ENCODE results near the gene CA9. TPM values are rescaled to one million over a fixed set of nuclear protein-coding genes. Genes with fewer than 3 reads are reported as not detected.

Gene CA9
- total RNA-seq, 2 experiments from 2014 or later = 0.21 to 0.85 TPM

DNA sequence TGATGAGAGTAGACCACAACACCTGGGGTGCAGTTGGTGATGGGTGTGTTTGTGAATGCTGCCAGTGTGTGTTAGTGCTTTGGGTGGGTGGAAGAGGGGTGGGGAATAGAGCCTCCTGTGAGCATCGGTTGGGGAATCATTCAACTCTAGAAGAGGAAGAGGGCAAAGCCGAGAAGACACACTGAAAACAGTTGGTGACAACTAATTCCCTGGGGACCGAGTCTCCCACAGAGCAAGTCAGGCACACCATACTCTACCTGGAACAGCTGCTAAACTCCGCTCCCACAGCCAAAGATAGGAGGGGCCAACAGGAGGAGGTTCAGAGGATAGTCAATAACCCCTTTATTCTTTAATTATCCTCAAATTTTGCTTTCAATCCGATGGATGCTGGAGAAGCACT is 7.2 kb upstream of the CA9 start:
- CTCF ChIA-PET = interaction anchor here (1.3 to 14.2 kb wide), 5 partner anchors 9 to 54 kb away, joined by 4 to 208 read pairs (median 25); partner anchors contain the start of genes CCDC107, CD72, RMRP and SIT1
- ATAC-seq = no peak

DNA sequence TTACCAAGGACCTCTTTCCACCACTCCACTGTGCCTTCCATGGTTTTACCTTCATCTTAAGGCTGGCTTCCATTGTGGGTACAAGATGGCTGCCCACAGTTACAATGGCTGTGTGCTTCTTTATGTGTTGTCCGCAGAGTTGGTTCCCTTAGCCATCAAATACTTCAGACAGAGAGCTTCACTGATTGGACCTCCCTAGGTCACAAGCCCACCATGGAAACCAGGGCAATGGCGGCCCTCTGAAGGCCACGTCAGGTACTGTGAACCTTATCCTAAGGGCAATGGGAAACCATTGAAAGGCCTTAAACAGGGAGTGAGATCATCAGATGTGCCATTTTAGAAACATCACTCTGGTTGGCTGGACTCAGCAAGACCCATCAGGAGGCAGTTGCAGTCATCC is 5.8 kb upstream of the CA9 start:
- CTCF ChIA-PET = interaction anchor here (1.2 to 14.2 kb wide), 3 partner anchors 20 to 64 kb away, joined by 4 to 208 read pairs (median 58); partner anchors contain the start of gene SIT1
- Mint-ChIP-seq H3K4me3 (no peak overlapping the region), H3K4me1 (peaks cover 31% of the 10 kb centered on the region), H3K9me3 (ENCODE audit: low read depth) (no peaks in the 10 kb centered on the region), H3K36me3 (peaks cover 6% of the 10 kb centered on the region), H3K27ac (no peak overlapping the region), H3K27me3 (no peaks in the 10 kb centered on the region)
- DNase-seq (no peak), ATAC-seq (no peak)

More for the DNA sequence above, 7.2 kb upstream of the CA9 start:
- Mint-ChIP-seq H3K9me3 (ENCODE audit: low read depth) (no peaks in the 10 kb centered on the region), H3K4me3 (no peak overlapping the region), H3K36me3 (peaks cover 14% of the 10 kb centered on the region), H3K4me1 (peaks cover 45% of the 10 kb centered on the region), H3K27ac (no peak overlapping the region), H3K27me3 (no peaks in the 10 kb centered on the region)
- no peak for DNase-seq

DNA sequence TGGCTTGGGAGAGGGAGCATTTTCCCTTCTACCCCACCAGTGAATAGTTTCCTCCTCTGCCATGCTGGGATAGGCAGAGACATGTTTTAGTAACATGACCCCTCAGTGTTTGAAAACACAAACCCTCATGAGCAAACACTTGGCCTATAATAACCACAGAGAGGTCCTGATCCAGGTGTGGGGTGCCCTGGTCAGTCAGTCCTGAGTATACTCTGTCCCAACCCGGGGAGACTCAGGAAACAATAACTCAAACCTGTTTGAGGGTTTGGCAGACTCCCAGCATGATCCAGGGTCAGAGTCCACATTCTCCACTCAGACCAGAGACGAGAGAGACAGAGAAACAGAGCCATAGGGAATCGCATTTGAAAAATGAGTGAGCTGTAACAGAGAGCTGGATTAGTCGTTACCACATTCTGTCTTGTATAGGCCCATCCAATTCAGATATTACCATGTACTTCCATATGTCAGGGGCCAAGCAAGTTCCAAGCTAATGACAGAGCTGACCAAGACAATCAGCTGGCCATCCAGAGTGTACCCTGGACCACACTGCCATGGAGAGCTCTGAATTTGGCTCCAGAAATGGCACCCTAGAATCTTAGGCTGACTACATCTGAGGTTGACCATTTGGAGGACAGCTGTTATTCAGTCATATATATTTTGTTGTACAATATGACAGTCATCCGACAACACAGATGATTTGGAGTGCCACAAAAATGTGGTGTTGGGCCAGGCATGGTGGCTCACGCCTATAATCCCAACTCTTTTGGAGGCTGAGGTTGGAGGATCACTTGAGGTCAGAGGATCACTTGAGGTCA is 4.2 kb upstream of the CA9 start:
- Mint-ChIP-seq H3K27me3 (peaks cover 10% of the 10 kb centered on the region), H3K27ac (no peak overlapping the region), H3K4me3 (no peak overlapping the region), H3K36me3 (peaks cover 3% of the 10 kb centered on the region), H3K9me3 (ENCODE audit: low read depth) (no peaks in the 10 kb centered on the region), H3K4me1 (peaks cover 18% of the 10 kb centered on the region)
- no peak for ATAC-seq
- DNase-seq = no peak
- CTCF ChIA-PET = interaction anchor here (0.7 to 3.5 kb wide), 4 partner anchors 11 to 66 kb away, joined by 3 to 13 read pairs (median 8); partner anchors contain the start of genes CCDC107 and RMRP

DNA sequence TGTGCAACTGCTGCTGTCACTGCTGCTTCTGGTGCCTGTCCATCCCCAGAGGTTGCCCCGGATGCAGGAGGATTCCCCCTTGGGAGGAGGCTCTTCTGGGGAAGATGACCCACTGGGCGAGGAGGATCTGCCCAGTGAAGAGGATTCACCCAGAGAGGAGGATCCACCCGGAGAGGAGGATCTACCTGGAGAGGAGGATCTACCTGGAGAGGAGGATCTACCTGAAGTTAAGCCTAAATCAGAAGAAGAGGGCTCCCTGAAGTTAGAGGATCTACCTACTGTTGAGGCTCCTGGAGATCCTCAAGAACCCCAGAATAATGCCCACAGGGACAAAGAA is 265 bp downstream of the CA9 start:
- Mint-ChIP-seq H3K4me1 (peaks cover 9% of the 10 kb centered on the region), H3K27ac (no peak overlapping the region), H3K4me3 (peak overlapping the region; percentile 1), H3K36me3 (peaks cover 3% of the 10 kb centered on the region), H3K27me3 (peaks cover 27% of the 10 kb centered on the region), H3K9me3 (ENCODE audit: low read depth) (no peaks in the 10 kb centered on the region)
- CTCF ChIA-PET = interaction anchor here (1.4 to 2.5 kb wide), 2 partner anchors 22 kb away, joined by 8 to 13 read pairs; no protein-coding TSS in a partner anchor
- DNase-seq (no peak), ATAC-seq (no peak)

DNA sequence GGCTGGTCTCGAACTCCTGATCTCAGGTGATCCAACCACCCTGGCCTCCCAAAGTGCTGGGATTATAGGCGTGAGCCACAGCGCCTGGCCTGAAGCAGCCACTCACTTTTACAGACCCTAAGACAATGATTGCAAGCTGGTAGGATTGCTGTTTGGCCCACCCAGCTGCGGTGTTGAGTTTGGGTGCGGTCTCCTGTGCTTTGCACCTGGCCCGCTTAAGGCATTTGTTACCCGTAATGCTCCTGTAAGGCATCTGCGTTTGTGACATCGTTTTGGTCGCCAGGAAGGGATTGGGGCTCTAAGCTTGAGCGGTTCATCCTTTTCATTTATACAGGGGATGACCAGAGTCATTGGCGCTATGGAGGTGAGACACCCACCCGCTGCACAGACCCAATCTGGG is 1.5 kb downstream of the CA9 start:
- Mint-ChIP-seq H3K27me3 (peaks cover 27% of the 10 kb centered on the region), H3K4me1 (peaks cover 9% of the 10 kb centered on the region), H3K4me3 (no peak overlapping the region), H3K27ac (no peak overlapping the region), H3K9me3 (ENCODE audit: low read depth) (no peaks in the 10 kb centered on the region), H3K36me3 (peaks cover 3% of the 10 kb centered on the region)
- DNase-seq (no peak), ATAC-seq (no peak)
- CTCF ChIA-PET = interaction anchor here (1.2 to 2.5 kb wide), 3 partner anchors 17 to 52 kb away, joined by 3 to 13 read pairs (median 4); partner anchors contain the start of genes CCDC107 and RMRP

DNA sequence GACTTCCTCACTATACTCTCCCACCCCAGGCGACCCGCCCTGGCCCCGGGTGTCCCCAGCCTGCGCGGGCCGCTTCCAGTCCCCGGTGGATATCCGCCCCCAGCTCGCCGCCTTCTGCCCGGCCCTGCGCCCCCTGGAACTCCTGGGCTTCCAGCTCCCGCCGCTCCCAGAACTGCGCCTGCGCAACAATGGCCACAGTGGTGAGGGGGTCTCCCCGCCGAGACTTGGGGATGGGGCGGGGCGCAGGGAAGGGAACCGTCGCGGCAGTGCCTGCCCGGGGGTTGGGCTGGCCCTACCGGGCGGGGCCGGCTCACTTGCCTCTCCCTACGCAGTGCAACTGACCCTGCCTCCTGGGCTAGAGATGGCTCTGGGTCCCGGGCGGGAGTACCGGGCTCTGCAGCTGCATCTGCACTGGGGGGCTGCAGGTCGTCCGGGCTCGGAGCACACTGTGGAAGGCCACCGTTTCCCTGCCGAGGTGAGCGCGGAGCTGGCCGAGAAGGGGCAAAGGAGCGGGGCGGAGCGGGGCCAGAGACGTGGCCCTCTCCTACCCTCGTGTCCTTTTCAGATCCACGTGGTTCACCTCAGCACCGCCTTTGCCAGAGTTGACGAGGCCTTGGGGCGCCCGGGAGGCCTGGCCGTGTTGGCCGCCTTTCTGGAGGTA is 2.1 kb downstream of the CA9 start:
- H3K9me3 Mint-ChIP-seq (ENCODE audit: low read depth) = no peaks in the 10 kb centered on the region
- CTCF ChIA-PET = interaction anchor here (0.9 to 2.5 kb wide), 8 partner anchors 12 to 65 kb away, joined by 3 to 13 read pairs (median 4); partner anchors contain the start of genes CCDC107 and RMRP
- peak; percentile 70 for ATAC-seq
- peak overlapping the region; percentile 43 for H3K4me3 Mint-ChIP-seq
- peak; percentile 50 for DNase-seq
- H3K4me1 Mint-ChIP-seq = peaks cover 9% of the 10 kb centered on the region
- peaks cover 3% of the 10 kb centered on the region for H3K36me3 Mint-ChIP-seq
- no peak overlapping the region for H3K27ac Mint-ChIP-seq
- H3K27me3 Mint-ChIP-seq = peaks cover 27% of the 10 kb centered on the region

DNA sequence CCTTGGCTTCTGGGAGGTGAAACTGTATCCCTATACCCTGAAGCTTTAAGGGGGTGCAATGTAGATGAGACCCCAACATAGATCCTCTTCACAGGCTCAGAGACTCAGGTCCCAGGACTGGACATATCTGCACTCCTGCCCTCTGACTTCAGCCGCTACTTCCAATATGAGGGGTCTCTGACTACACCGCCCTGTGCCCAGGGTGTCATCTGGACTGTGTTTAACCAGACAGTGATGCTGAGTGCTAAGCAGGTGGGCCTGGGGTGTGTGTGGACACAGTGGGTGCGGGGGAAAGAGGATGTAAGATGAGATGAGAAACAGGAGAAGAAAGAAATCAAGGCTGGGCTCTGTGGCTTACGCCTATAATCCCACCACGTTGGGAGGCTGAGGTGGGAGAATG is 5.4 kb downstream of the CA9 start:
- CTCF ChIA-PET = interaction anchor here (1.8 to 2.0 kb wide), 2 partner anchors 9 to 17 kb away, joined by 4 to 10 read pairs; no protein-coding TSS in a partner anchor
- Mint-ChIP-seq H3K4me1 (peaks cover 9% of the 10 kb centered on the region), H3K27me3 (peaks cover 21% of the 10 kb centered on the region), H3K4me3 (no peak overlapping the region), H3K9me3 (ENCODE audit: low read depth) (no peaks in the 10 kb centered on the region), H3K36me3 (peaks cover 3% of the 10 kb centered on the region), H3K27ac (no peak overlapping the region)
- DNase-seq (no peak), ATAC-seq (no peak)

DNA sequence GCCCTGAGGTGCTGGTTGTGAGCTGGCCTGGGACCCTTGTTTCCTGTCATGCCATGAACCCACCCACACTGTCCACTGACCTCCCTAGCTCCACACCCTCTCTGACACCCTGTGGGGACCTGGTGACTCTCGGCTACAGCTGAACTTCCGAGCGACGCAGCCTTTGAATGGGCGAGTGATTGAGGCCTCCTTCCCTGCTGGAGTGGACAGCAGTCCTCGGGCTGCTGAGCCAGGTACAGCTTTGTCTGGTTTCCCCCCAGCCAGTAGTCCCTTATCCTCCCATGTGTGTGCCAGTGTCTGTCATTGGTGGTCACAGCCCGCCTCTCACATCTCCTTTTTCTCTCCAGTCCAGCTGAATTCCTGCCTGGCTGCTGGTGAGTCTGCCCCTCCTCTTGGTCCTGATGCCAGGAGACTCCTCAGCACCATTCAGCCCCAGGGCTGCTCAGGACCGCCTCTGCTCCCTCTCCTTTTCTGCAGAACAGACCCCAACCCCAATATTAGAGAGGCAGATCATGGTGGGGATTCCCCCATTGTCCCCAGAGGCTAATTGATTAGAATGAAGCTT is 6.1 kb downstream of the CA9 start:
- ATAC-seq (no peak), DNase-seq (no peak)
- CTCF ChIA-PET = interaction anchor here (0.8 to 2.0 kb wide), 3 partner anchors 16 to 68 kb away, joined by 4 to 10 read pairs (median 5); no protein-coding TSS in a partner anchor
- H3K4me1 Mint-ChIP-seq = peaks cover 5% of the 10 kb centered on the region
- H3K36me3 Mint-ChIP-seq = no peaks in the 10 kb centered on the region
- H3K9me3 Mint-ChIP-seq (ENCODE audit: low read depth) = no peaks in the 10 kb centered on the region
- no peak overlapping the region for H3K4me3 Mint-ChIP-seq
- peaks cover 13% of the 10 kb centered on the region for H3K27me3 Mint-ChIP-seq
- H3K27ac Mint-ChIP-seq = no peak overlapping the region

DNA sequence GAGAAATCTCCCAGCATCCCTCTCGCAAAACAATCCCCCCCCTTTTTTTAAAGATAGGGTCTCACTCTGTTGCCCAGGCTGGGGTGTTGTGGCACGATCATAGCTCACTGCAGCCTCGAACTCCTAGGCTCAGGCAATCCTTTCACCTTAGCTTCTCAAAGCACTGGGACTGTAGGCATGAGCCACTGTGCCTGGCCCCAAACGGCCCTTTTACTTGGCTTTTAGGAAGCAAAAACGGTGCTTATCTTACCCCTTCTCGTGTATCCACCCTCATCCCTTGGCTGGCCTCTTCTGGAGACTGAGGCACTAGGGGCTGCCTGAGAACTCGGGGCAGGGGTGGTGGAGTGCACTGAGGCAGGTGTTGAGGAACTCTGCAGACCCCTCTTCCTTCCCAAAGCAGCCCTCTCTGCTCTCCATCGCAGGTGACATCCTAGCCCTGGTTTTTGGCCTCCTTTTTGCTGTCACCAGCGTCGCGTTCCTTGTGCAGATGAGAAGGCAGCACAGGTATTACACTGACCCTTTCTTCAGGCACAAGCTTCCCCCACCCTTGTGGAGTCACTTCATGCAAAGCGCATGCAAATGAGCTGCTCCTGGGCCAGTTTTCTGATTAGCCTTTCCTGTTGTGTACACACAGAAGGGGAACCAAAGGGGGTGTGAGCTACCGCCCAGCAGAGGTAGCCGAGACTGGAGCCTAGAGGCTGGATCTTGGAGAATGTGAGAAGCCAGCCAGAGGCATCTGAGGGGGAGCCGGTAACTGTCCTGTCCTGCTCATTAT is 6.8 kb downstream of the CA9 start:
- Mint-ChIP-seq H3K4me3 (no peak overlapping the region), H3K9me3 (ENCODE audit: low read depth) (no peaks in the 10 kb centered on the region), H3K27me3 (peaks cover 10% of the 10 kb centered on the region), H3K4me1 (peaks cover 4% of the 10 kb centered on the region), H3K36me3 (no peaks in the 10 kb centered on the region), H3K27ac (no peak overlapping the region)
- no peak for ATAC-seq
- CTCF ChIA-PET = interaction anchor here (0.8 to 2.0 kb wide), 3 partner anchors 16 to 69 kb away, joined by 4 to 10 read pairs (median 5); no protein-coding TSS in a partner anchor
- DNase-seq = no peak

DNA sequence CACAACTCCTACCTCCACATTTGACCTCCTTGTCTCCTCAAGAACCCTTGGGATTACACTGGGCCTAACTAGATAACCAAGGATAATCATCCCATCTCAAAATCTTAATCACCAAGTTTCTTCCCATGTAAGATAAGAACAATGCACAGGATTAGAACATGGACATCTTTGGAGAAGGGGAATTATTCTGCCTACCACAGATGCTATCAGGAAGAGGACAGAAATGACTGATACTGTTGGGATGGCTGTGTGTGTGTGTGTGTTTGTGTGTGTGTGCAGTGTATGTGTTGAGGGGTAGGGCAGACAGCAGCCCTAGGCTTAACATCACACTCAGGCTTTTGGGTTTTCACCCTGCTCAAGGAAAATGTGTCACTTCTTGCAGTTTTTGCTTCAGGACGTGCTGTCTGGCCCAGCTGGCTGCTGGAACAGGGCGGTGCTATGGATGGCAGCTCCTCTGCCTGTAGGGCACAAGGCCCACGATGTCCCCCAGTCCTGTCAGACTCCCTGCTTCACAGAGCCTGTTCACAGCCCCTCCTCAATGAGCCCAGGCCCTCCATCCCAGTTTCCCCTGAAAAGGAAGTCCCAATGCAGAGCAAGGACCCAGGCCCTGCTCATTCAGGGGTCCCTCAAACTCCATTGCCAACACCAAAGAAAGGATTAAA is 7.7 kb downstream of the CA9 start:
- H3K4me3 Mint-ChIP-seq = no peak overlapping the region
- H3K36me3 Mint-ChIP-seq = no peaks in the 10 kb centered on the region
- ATAC-seq (no peak), DNase-seq (no peak)
- H3K9me3 Mint-ChIP-seq (ENCODE audit: low read depth) = no peaks in the 10 kb centered on the region
- peaks cover 4% of the 10 kb centered on the region for H3K27me3 Mint-ChIP-seq
- CTCF ChIA-PET = interaction anchor here (2.0 kb wide), 1 partner anchor 15 kb away, joined by 10 read pairs; no protein-coding TSS in a partner anchor
- H3K27ac Mint-ChIP-seq = no peak overlapping the region
- H3K4me1 Mint-ChIP-seq = peaks cover under 1% of the 10 kb centered on the region

DNA sequence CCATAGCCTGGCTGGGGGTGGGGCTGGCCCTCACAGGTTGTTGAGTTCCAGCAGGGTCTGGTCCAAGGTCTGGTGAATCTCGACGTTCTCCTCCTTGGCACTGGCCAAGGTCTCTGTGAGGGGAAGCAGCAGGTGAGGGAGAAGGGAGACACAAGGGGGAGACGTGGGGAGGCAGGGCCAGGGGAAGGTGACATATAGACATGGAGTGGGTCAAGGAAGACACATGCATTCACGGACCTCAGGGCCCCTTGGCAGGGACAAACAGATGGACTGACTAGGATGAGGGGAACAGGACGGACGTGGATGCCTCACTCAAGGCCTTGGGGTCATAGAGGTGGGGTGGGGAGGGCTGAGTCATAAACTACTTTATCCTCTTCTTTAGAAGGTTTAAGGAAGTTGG is 8.3 kb downstream of the CA9 start:
- no peaks in the 10 kb centered on the region for H3K4me1 Mint-ChIP-seq
- no peaks in the 10 kb centered on the region for H3K36me3 Mint-ChIP-seq
- no peaks in the 10 kb centered on the region for H3K9me3 Mint-ChIP-seq (ENCODE audit: low read depth)
- CTCF ChIA-PET = no interaction called here
- no peak for DNase-seq
- H3K27ac Mint-ChIP-seq = no peak overlapping the region
- H3K27me3 Mint-ChIP-seq = peaks cover under 1% of the 10 kb centered on the region
- no peak for ATAC-seq
- no peak overlapping the region for H3K4me3 Mint-ChIP-seq

Measured in activated CD8-positive, alpha-beta memory T cell treated with anti-CD3 and anti-CD28 coated beads, Interleukin-2, amount 10 ng/mL, durations not matched to agents 7 days and 5 days (primary cell).